K562 (cell line): ENCODE measurements around the gene NIPSNAP3A. TPM values are rescaled to one million over a fixed set of nuclear protein-coding genes. Genes with fewer than 3 reads are reported as not detected.

ENCODE experiments used
- ATAC-seq: fragments of 200-7000 bp; cut with Tn5 transposase; 3 replicates; pipeline ENCODE4 v1.9.1; 2020; ENCODE audit warnings: moderate library complexity
- BruUV-seq: library from RNA; stranded (reverse); fragments of 400-500 nt; replicated peaks from 2 replicates; lab custom pipeline; 2021; lab: Mats Ljungman, UMichigan
- CTCF ChIA-PET: fragments of 300-600 bp; formaldehyde crosslinking; extraction: SDS; loops from one replicate; lab custom pipeline; 2021; ENCODE audit warnings: low intra/inter-chr PET ratio; lab: Yijun Ruan, JAX
- POLR2A ChIA-PET: fragments of 300-600, 350-650 bp; sonication (Branson Sonifier 250); formaldehyde crosslinking; extraction: SDS; loops from one replicate; lab custom pipeline; 2021; ENCODE audit warnings: antibody characterized with exemption, inconsistent platforms; lab: Yijun Ruan, JAX
- DNase-seq, 4 experiments: peaks; one replicate each; pipeline versions ENCODE4 v3.0.0 to v3.0.0-alpha.2; 2011 to 2018; ENCODE audit warnings: low spot score in 3 of 4, mixed read lengths in 3 of 4; ENCODE audit errors: extremely low read depth in 1 of 4
- FAIRE-seq: peaks from 2 replicates; lab custom pipeline; 2011; peaks lifted over from hg19 to GRCh38; lab: Jason Lieb, UNC
- H2AFZ ChIP-seq: 2 replicates; pipeline ENCODE4 v1.6.0; 2011; ENCODE audit warnings: low read depth, low read length, control low read depth, inconsistent platforms
- H3K27ac ChIP-seq: fragments of 200-600 bp; 3 replicates; pipeline ENCODE4 v1.8.0; 2011; ENCODE audit warnings: low read depth, mild to moderate bottlenecking, control low read depth, inconsistent platforms, low read length, moderate library complexity, mixed read lengths; ENCODE audit errors: extremely low read depth
- H3K27me3 ChIP-seq, 2 experiments: fragments of 300-600 bp in 1 of 2; 2 replicates in 1 of 2; 3 replicates in 1 of 2; pipeline versions ENCODE4 v1.6.0 to v1.8.0; 2011; ENCODE audit warnings: inconsistent platforms in 2 of 2, low read length in 2 of 2, mild to moderate bottlenecking in 1 of 2, mixed read lengths in 1 of 2, moderate library complexity in 1 of 2; ENCODE audit not compliant: control insufficient read depth in 2 of 2, insufficient read depth in 2 of 2
- H3K36me3 ChIP-seq: fragments of 300-600 bp; 3 replicates; pipeline ENCODE4 v1.8.0; 2011; ENCODE audit warnings: mild to moderate bottlenecking, low read length, inconsistent platforms; ENCODE audit not compliant: control insufficient read depth, insufficient read depth
- H3K4me1 ChIP-seq, 2 experiments: fragments of 200-600 bp in 1 of 2; replicated peaks in 1 of 2; 2 replicates in 1 of 2; 3 replicates in 1 of 2; pipeline versions ENCODE4 v1.5.1 to v1.8.0; 2011; ENCODE audit warnings: inconsistent platforms in 2 of 2, low read length in 2 of 2, mild to moderate bottlenecking in 1 of 2, mixed read lengths in 1 of 2, moderate library complexity in 1 of 2; ENCODE audit not compliant: control insufficient read depth in 2 of 2, insufficient read depth in 2 of 2
- H3K4me2 ChIP-seq: 2 replicates; pipeline ENCODE4 v1.6.1; 2011; ENCODE audit warnings: low read length, control low read depth, inconsistent platforms, mixed read lengths; ENCODE audit not compliant: insufficient read depth
- H3K4me3 ChIP-seq: fragments of 200-600 bp; sonication (generic), shearing (Covaris generic); 2 replicates; pipeline ENCODE4 v1.5.1; 2016; ENCODE audit warnings: control low read depth, inconsistent platforms
- H3K79me2 ChIP-seq: fragments of 200-600 bp; 3 replicates; pipeline ENCODE4 v1.8.0; 2011; ENCODE audit warnings: low read length, inconsistent platforms; ENCODE audit not compliant: control insufficient read depth, insufficient read depth
- H3K9ac ChIP-seq, 2 experiments: 2 replicates each; pipeline versions ENCODE4 v1.6.0 to v1.6.1; 2011; ENCODE audit warnings: low read depth in 2 of 2, low read length in 2 of 2, control low read depth in 1 of 2, inconsistent platforms in 1 of 2, mild to moderate bottlenecking in 1 of 2, mixed read lengths in 1 of 2; ENCODE audit not compliant: insufficient read depth in 1 of 2
- H3K9me1 ChIP-seq: one replicate; pipeline ENCODE4 v1.6.0; 2011; ENCODE audit warnings: inconsistent platforms, mild to moderate bottlenecking, low read length, moderate library complexity; ENCODE audit not compliant: control insufficient read depth, insufficient read depth
- H3K9me3 ChIP-seq: replicated peaks from 2 replicates; pipeline ENCODE4 v1.5.1; 2011; ENCODE audit warnings: low read depth, low read length, inconsistent platforms; ENCODE audit not compliant: control insufficient read depth, insufficient read depth
- H4K20me1 ChIP-seq: replicated peaks from 2 replicates; pipeline ENCODE4 v1.6.1; 2011; ENCODE audit warnings: low read length, inconsistent platforms, mixed read lengths; ENCODE audit not compliant: control insufficient read depth, insufficient read depth
- BMI1 ChIP-seq: fragments of 150-350 bp; IDR thresholded peaks from 2 replicates; pipeline ENCODE4 v1.6.1; 2014; ENCODE audit warnings: low read length
- CHD1 ChIP-seq: fragments of 200-600 bp; sonication (generic); IDR thresholded peaks from one replicate; pipeline ENCODE4 v1.6.1; 2012; ENCODE audit warnings: mild to moderate bottlenecking, moderate library complexity, low read length, inconsistent platforms
- FOSL1 ChIP-seq: fragments of 200-800 bp; sonication (Bioruptor generic); conservative IDR thresholded peaks from 2 replicates; pipeline ENCODE4 v1.6.1; 2016; ENCODE audit warnings: missing genetic modification characterization, missing compliant biosample characterization
- FOXK2 ChIP-seq, 2 experiments: fragments of 450-650 bp; IDR thresholded peaks in 1 of 2; conservative IDR thresholded peaks in 1 of 2; 2 replicates each; pipeline ENCODE4 v1.6.1; 2016; ENCODE audit warnings: low read depth in 2 of 2, mild to moderate bottlenecking in 1 of 2
- HNRNPK ChIP-seq: fragments of 200-400 bp; formaldehyde crosslinking; IDR thresholded peaks from one replicate; pipeline ENCODE4 v1.6.1; 2018; ENCODE audit warnings: mild to moderate bottlenecking, low read depth, low read length; ENCODE audit not compliant: poor library complexity, severe bottlenecking
- KLF6 ChIP-seq: fragments of 250-450 bp; sonication (Bioruptor Pico); IDR thresholded peaks from 2 replicates; pipeline ENCODE4 v1.4.0; 2020; ENCODE audit warnings: mild to moderate bottlenecking, moderate library complexity, borderline replicate concordance
- NFRKB ChIP-seq: fragments of 450-650 bp; IDR thresholded peaks from 2 replicates; pipeline ENCODE4 v1.6.1; 2016; ENCODE audit warnings: low read depth
- OTX1 ChIP-seq: fragments of 450-650 bp; formaldehyde crosslinking; IDR thresholded peaks from 2 replicates; pipeline ENCODE4 v1.4.0; 2022; ENCODE audit warnings: mild to moderate bottlenecking
- POLR2AphosphoS5 ChIP-seq: IDR thresholded peaks from 2 replicates; pipeline ENCODE4 v1.6.1; 2011; ENCODE audit warnings: mild to moderate bottlenecking, low read depth, low read length, moderate library complexity; ENCODE audit not compliant: control insufficient read depth, insufficient read depth
- PRPF4 ChIP-seq: fragments of 200-400 bp; formaldehyde crosslinking; IDR thresholded peaks from one replicate; pipeline ENCODE4 v1.6.1; 2017; ENCODE audit warnings: low read length, low read depth, mild to moderate bottlenecking; ENCODE audit not compliant: insufficient read depth, poor library complexity, severe bottlenecking
- RFX7 ChIP-seq: fragments of 250-450 bp; sonication (Bioruptor Pico); IDR thresholded peaks from 2 replicates; pipeline ENCODE4 v1.5.1; 2021; ENCODE audit warnings: mild to moderate bottlenecking
- SIRT6 ChIP-seq: IDR thresholded peaks from one replicate; pipeline ENCODE4 v1.6.1; 2012; ENCODE audit warnings: low read depth, mild to moderate bottlenecking, control low read depth, inconsistent platforms, low read length, moderate library complexity
- ZNF24 ChIP-seq: fragments of 450-650 bp; IDR thresholded peaks from 2 replicates; pipeline ENCODE4 v1.6.1; 2016
- ZNF277 ChIP-seq: fragments of 250-450 bp; sonication (Bioruptor Pico); IDR thresholded peaks from 2 replicates; pipeline ENCODE4 v1.8.0; 2022; ENCODE audit warnings: inconsistent platforms, mild to moderate bottlenecking, moderate library complexity, borderline replicate concordance
- ZNF507 ChIP-seq: conservative IDR thresholded peaks from 2 replicates; pipeline ENCODE4 v1.6.1; 2017; ENCODE audit warnings: missing genetic modification characterization, missing compliant biosample characterization
- WGBS: fragments of 100-300 bp; shearing (Covaris generic); methylation state at CpG from one replicate; pipeline ENCODE4 v1.1.6; 2016; ENCODE audit warnings: low coverage, mixed read lengths; ENCODE audit not compliant: insufficient coverage; ENCODE audit errors: missing lambda C conversion rate; 5-methylcytosine and 5-hydroxymethylcytosine counted together
- in situ Hi-C: fragments of 300-500 bp; cut with MboI; formaldehyde crosslinking; loops from 4 replicates; pipeline ENCODE4 v1.15.0; 2018; ENCODE audit warnings: inconsistent platforms, mixed read lengths
- intact Hi-C: fragments of 100-400 bp; cut with micrococcal nuclease; formaldehyde crosslinking; loops from 2 replicates; pipeline ENCODE4 v1.14.2; 2022
- polyA plus RNA-seq, 8 experiments: library from polyadenylated mRNA; depleted of rRNA in 4 of 8; stranded (reverse) in 5 of 8; unstranded in 3 of 8; fragments of >200 nt; fragmentation: Nextera tagmentation in 2 of 8; fragmentation: Illumina TruSeq in 1 of 8; extraction: Ambion mirVana in 2 of 8; extraction: Trizol in 1 of 8; gene quantifications; 2 replicates each; pipeline versions ENCODE4 v1.2.1 to v1.2.3, GENCODE V29; 2011 to 2014; ENCODE audit warnings: inconsistent platforms in 1 of 8, missing spikeins in 1 of 8
- total RNA-seq, 7 experiments: library from RNA; depleted of rRNA in 6 of 7; stranded (reverse); fragments of >200 nt in 6 of 7; fragmentation: Illumina TruSeq in 2 of 7; extraction: Trizol in 2 of 7; gene quantifications; 2 replicates each; pipeline versions ENCODE4 v1.2.1 to v1.2.3, GENCODE V29; 2011 to 2021; ENCODE audit warnings: low replicate concordance in 1 of 7
- TF ChIP-seq, protein P1 (sequence below): fragments of 250-450 bp; sonication (Bioruptor Pico); IDR thresholded peaks from 2 replicates; pipeline ENCODE4 v1.4.0; 2020; ENCODE audit warnings: mild to moderate bottlenecking
- TF ChIP-seq, protein P2 (sequence below): fragments of 200-800 bp; sonication (Bioruptor generic); IDR thresholded peaks from 2 replicates; pipeline ENCODE4 v1.6.1; 2017; ENCODE audit warnings: missing genetic modification characterization, missing compliant biosample characterization

NIPSNAP3A gene
- total and polyA plus RNA-seq, 9 of the 15 experiments (the other 6 are each of a cell fraction or from before 2014, with no cell fraction given): 25.3 to 132 (median 40.5) TPM

- Histone ChIP-seq H3K4me1 (peaks cover 13 to 26% of the 10 kb centered on the region in 2 experiments; a peak in 4 of 5 replicates), H3K9me1 (no peaks in the 10 kb centered on the region), H3K27me3 (no peaks in the 10 kb centered on the region), H3K9me3 (no peaks in the 10 kb centered on the region), H3K9ac (peak overlapping the region; percentile 80 to 96), H3K4me3 (peak overlapping the region; percentile 80), H2AFZ (peak overlapping the region; percentile 99), H4K20me1 (no peaks in the 10 kb centered on the region), H3K4me2 (peak overlapping the region; percentile 99), H3K79me2 (peaks cover 39% of the 10 kb centered on the region), H3K36me3 (peaks cover 14% of the 10 kb centered on the region; the same call in 2 of the 3 replicates), H3K27ac (peak overlapping the region; percentile 89)
- ATAC-seq: peak; percentile 54
- no peak for DNase-seq
- BruUV-seq: TSS peak; percentile 81
- intact Hi-C loops: loop anchor here (2.0 to 10.0 kb wide), 3 partner anchors 28 to 655 kb away; partner anchors contain the start of gene SMC2
- in situ Hi-C loops: no loop called here
- POLR2A ChIA-PET: interaction anchor here (0.6 to 1.5 kb wide), 4 partner anchors 9 to 653 kb away, joined by 3 to 5 read pairs (median 4); partner anchors contain the start of gene SMC2
- CTCF ChIA-PET: no interaction called here
- FAIRE-seq: no peak
- 4% methylated on average over 9 of the region's 9 CpGs for WGBS
- no peak for TF ChIP-seq SIRT6
- TF ChIP-seq ZNF277 (CRISPR knock-in tag): no peak
- TF ChIP-seq RFX7: no peak
- peak; percentile 28; the same call in 1 of the 2 replicates for TF ChIP-seq NFRKB
- TF ChIP-seq POLR2AphosphoS5: peak; percentile 2; the same call in 1 of the 2 replicates
- TF ChIP-seq, protein P1, sequence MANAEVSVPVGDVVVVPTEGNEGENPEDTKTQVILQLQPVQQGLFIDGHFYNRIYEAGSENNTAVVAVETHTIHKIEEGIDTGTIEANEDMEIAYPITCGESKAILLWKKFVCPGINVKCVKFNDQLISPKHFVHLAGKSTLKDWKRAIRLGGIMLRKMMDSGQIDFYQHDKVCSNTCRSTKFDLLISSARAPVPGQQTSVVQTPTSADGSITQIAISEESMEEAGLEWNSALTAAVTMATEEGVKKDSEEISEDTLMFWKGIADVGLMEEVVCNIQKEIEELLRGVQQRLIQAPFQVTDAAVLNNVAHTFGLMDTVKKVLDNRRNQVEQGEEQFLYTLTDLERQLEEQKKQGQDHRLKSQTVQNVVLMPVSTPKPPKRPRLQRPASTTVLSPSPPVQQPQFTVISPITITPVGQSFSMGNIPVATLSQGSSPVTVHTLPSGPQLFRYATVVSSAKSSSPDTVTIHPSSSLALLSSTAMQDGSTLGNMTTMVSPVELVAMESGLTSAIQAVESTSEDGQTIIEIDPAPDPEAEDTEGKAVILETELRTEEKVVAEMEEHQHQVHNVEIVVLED: no peak
- TF ChIP-seq ZNF24: 0 out of 2 replicates have a peak, but pooled peaks have one; percentile 12
- peak; percentile 14 for TF ChIP-seq CHD1
- TF ChIP-seq ZNF507 (tag): no peak
- TF ChIP-seq OTX1 (CRISPR knock-in tag): 0 out of 2 replicates have a peak, but pooled peaks have one; percentile 14
- no peak for TF ChIP-seq PRPF4
- TF ChIP-seq, protein P2, sequence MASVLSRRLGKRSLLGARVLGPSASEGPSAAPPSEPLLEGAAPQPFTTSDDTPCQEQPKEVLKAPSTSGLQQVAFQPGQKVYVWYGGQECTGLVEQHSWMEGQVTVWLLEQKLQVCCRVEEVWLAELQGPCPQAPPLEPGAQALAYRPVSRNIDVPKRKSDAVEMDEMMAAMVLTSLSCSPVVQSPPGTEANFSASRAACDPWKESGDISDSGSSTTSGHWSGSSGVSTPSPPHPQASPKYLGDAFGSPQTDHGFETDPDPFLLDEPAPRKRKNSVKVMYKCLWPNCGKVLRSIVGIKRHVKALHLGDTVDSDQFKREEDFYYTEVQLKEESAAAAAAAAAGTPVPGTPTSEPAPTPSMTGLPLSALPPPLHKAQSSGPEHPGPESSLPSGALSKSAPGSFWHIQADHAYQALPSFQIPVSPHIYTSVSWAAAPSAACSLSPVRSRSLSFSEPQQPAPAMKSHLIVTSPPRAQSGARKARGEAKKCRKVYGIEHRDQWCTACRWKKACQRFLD (CRISPR knock-in tag): no peak
- TF ChIP-seq BMI1: no peak
- TF ChIP-seq KLF6: no peak
- TF ChIP-seq FOXK2 (conservative IDR thresholded peaks at IDR 0.05 in 1 of 2, IDR thresholded peaks at IDR 0.05 in 1 of 2; ENCODE audit: low read depth in 2 of 2): peak; percentile 21 to 55; a peak in 1 of 4 replicates
- no peak for TF ChIP-seq FOSL1 (tag)
- no peak for TF ChIP-seq HNRNPK
These were observed 278 bp upstream of the NIPSNAP3A start for GRCh38 chr9:104747245-104747564.
